Uterus (tissue), 4 donors: ENCODE measurements around the gene OR51I2. TPM values are rescaled to one million over a fixed set of nuclear protein-coding genes. Genes with fewer than 3 reads are reported as not detected.

ENCODE experiments used
- DNase-seq, 2 donors: peaks; one replicate each; pipeline ENCODE4 v3.0.0-alpha.2; 2019 to 2020
- H3K27ac ChIP-seq, 2 donors: fragments of 200-600 bp; sonication (generic); 1 replicate in 1 of 2; 2 replicates in 1 of 2; pipeline ENCODE4 v1.5.1; 2016 to 2018
- H3K27me3 ChIP-seq, 2 donors: fragments of 200-600 bp; sonication (generic); one replicate each; pipeline ENCODE4 v1.5.1; 2018 to 2019; ENCODE audit warnings: control low read depth in 1 of 2
- H3K36me3 ChIP-seq, 2 donors: fragments of 200-600 bp; sonication (generic); one replicate each; pipeline ENCODE4 v1.5.1; 2019; ENCODE audit warnings: control low read depth in 1 of 2
- H3K4me1 ChIP-seq, 2 donors: fragments of 200-600 bp; sonication (generic); one replicate each; pipeline ENCODE4 v1.5.1; 2018 to 2019; ENCODE audit warnings: control low read depth in 1 of 2
- H3K4me3 ChIP-seq, 2 donors: fragments of 200-600 bp; sonication (generic); 1 replicate in 1 of 2; 2 replicates in 1 of 2; pipeline ENCODE4 v1.5.1; 2018 to 2019; ENCODE audit warnings: mild to moderate bottlenecking in 1 of 2
- H3K9me3 ChIP-seq, 2 donors: fragments of 200-600 bp; sonication (generic); one replicate each; pipeline ENCODE4 v1.5.1; 2019; ENCODE audit warnings: control low read depth in 1 of 2
- POLR2A ChIP-seq, 2 donors: fragments of 450-650 bp; IDR thresholded peaks; one replicate each; pipeline ENCODE4 v1.6.1; 2016; ENCODE audit warnings: antibody characterized with exemption in 2 of 2, mild to moderate bottlenecking in 1 of 2, moderate library complexity in 1 of 2
- intact Hi-C: fragments of 100-400 bp; cut with DNase I; formaldehyde crosslinking; loops from one replicate; pipeline ENCODE4 v1.15.1; 2023; ENCODE audit warnings: low total_unique reads
- total RNA-seq, 4 donors: library from RNA; depleted of rRNA in 3 of 4; stranded (reverse); fragments of >200 nt in 3 of 4; gene quantifications; one replicate each; pipeline versions ENCODE4 v1.1.0 to v1.2.4, GENCODE V29; 2014 to 2023
- TF ChIP-seq, protein P1 (sequence below), 4 experiments: fragments of 200-600 bp in 2 of 4; fragments of 450-650 bp in 2 of 4; sonication (generic) in 2 of 4; IDR thresholded peaks; one replicate each; pipeline ENCODE4 v1.5.1; 2016 to 2019; ENCODE audit warnings: antibody characterized with exemption in 4 of 4, mild to moderate bottlenecking in 2 of 4, moderate library complexity in 1 of 4
- donor health status: DM: yes; HTN: yes; CAD: no.

OR51I2 gene, protein sequence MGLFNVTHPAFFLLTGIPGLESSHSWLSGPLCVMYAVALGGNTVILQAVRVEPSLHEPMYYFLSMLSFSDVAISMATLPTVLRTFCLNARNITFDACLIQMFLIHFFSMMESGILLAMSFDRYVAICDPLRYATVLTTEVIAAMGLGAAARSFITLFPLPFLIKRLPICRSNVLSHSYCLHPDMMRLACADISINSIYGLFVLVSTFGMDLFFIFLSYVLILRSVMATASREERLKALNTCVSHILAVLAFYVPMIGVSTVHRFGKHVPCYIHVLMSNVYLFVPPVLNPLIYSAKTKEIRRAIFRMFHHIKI
- total RNA-seq = not detected

DNA sequence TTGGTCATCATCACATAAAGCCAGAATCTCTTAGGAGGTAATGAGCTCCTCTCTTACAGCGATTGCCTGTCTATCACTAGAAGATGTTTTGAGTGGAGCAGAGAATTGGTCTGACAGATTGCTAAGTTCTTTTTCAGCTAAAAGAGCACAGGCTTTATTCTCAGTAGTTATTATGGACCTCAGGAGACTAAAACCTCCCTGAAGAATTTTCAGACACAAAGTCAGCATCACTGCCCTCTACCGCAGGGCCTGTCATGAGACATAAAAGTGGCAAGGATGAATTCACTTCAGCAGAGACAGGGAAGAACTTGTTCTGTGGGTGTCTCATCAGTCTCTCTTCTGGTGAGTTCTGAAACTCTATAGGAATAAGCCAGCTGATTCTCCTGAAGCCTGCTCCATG, at the start of gene OR51I2:
OR51I2 (plus strand) TSS at position 301 of the 400 bp plus-strand sequence. CDS start 4,166 bp downstream, outside the sequence.
- TF ChIP-seq, protein P1, sequence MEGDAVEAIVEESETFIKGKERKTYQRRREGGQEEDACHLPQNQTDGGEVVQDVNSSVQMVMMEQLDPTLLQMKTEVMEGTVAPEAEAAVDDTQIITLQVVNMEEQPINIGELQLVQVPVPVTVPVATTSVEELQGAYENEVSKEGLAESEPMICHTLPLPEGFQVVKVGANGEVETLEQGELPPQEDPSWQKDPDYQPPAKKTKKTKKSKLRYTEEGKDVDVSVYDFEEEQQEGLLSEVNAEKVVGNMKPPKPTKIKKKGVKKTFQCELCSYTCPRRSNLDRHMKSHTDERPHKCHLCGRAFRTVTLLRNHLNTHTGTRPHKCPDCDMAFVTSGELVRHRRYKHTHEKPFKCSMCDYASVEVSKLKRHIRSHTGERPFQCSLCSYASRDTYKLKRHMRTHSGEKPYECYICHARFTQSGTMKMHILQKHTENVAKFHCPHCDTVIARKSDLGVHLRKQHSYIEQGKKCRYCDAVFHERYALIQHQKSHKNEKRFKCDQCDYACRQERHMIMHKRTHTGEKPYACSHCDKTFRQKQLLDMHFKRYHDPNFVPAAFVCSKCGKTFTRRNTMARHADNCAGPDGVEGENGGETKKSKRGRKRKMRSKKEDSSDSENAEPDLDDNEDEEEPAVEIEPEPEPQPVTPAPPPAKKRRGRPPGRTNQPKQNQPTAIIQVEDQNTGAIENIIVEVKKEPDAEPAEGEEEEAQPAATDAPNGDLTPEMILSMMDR (IDR thresholded peaks at IDR 0.05) = no peak
- TF ChIP-seq POLR2A (IDR thresholded peaks at IDR 0.05) = no peak
- H3K27ac ChIP-seq = no peak within 1 kb of the TSS
- H3K36me3 ChIP-seq = no peaks in the 10 kb centered on the region
- H3K4me3 ChIP-seq = no peak within 1 kb of the TSS
- H3K4me1 ChIP-seq = no peaks in the 10 kb centered on the region
- H3K27me3 ChIP-seq = no peaks in the 10 kb centered on the region
- intact Hi-C loops = no loop called here
- H3K9me3 ChIP-seq = no peaks in the 10 kb centered on the region
- DNase-seq = no peak

DNA sequence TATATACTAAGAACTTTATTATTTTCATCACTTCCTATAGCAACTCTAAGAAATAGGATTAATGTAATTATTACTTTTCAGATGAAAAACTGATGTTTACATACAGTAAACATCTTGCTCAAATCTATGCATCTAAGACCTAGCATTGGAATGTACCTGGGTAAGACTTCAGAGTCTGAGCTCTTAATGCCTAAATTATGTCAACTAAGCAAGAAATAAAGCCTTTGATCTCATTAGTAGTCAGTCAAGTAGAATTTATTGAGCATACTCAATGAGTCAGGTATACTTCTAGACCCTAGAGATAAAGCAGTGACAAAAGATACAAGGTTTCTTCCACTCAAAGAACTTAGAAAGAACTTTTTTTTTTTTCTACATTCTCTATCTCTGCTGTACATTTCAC, 44.0 kb upstream of the OR51I2 start:
- no peak for TF ChIP-seq POLR2A (IDR thresholded peaks at IDR 0.05)
- intact Hi-C loops = no loop called here
- Histone ChIP-seq H3K27me3 (no peaks in the 10 kb centered on the region), H3K9me3 (no peaks in the 10 kb centered on the region), H3K27ac (no peak overlapping the region), H3K36me3 (no peaks in the 10 kb centered on the region), H3K4me3 (no peak overlapping the region), H3K4me1 (no peaks in the 10 kb centered on the region)
- no peak for DNase-seq

DNA sequence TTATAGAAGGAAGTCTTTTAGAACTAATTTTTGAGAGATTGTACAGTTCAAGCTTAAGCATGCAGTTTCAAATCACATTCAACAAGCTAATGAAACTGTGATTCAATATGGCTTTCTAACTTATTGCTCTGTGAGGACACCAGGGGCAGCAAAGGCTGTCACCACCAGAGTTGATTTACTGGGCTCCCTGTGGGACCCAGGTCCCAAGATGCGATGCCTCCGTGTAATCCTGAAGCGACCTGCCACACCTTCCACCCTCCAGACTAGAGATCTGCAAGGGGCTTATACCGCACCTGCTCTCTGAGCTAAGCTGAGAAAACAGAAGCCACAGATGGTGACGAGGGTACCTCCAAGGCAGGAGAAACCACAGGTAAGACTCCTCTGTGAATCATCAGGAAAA, 28.1 kb upstream of the OR51I2 start:
- Histone ChIP-seq H3K36me3 (no peaks in the 10 kb centered on the region), H3K9me3 (no peaks in the 10 kb centered on the region), H3K4me1 (no peaks in the 10 kb centered on the region), H3K27me3 (no peaks in the 10 kb centered on the region), H3K27ac (no peak overlapping the region), H3K4me3 (no peak overlapping the region)
- no peak for TF ChIP-seq POLR2A (IDR thresholded peaks at IDR 0.05)
- TF ChIP-seq, protein P1 (IDR thresholded peaks at IDR 0.05) = no peak
- intact Hi-C loops = no loop called here
- no peak for DNase-seq

DNA sequence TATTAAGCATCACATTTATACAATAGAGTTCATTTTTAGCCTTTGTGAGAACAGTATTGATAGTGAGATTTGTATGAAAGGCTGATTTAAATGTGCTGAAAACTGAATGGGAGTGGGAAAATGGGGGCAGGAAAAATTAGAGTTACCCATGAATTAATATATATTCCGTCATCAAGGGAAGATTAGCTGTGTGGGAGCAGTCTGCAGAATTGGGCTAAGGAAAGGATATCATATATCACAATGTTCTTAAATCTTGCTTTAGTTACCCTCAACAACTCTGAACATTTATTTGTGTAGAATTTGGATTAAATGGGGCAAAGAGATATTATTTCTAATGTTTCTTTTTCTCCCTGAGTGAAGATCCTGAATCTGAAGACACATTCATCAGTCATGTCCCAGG, 27.3 kb upstream of the OR51I2 start, which contains the start of gene OR51Q1:
OR51Q1 (plus strand) TSS at position 301 of the 400 bp plus-strand sequence; CDS start at position 391, 90 bp downstream.
- H3K4me1 ChIP-seq = no peaks in the 10 kb centered on the region
- no peaks in the 10 kb centered on the region for H3K9me3 ChIP-seq
- no peak for TF ChIP-seq POLR2A (IDR thresholded peaks at IDR 0.05)
- TF ChIP-seq, protein P1 (IDR thresholded peaks at IDR 0.05) = no peak
- H3K4me3 ChIP-seq = no peak within 1 kb of the TSS
- intact Hi-C loops = no loop called here
- H3K36me3 ChIP-seq = no peaks in the 10 kb centered on the region
- no peaks in the 10 kb centered on the region for H3K27me3 ChIP-seq
- DNase-seq = no peak
- H3K27ac ChIP-seq = no peak within 1 kb of the TSS

DNA sequence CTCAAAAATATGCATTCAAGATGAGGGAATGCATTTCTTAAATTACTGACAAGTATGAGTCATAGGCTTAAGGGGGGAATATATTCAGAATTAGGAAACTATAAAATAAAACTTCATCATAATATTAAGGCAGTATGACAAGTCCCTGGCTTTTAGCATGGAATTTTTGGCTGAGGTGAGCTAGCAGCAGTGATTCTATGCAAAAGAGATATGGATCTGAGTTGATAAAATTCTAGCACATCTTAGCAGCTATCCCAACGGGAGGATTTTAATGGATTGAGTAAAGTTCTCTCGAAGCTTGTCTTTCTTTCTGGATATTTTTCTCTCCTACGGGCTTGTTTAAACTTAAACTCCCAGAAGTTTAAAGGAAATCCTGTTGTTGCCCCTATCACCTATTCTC, 26.0 kb upstream of the OR51I2 start:
- Histone ChIP-seq H3K27ac (no peak overlapping the region), H3K9me3 (no peaks in the 10 kb centered on the region), H3K27me3 (no peaks in the 10 kb centered on the region), H3K36me3 (no peaks in the 10 kb centered on the region), H3K4me3 (no peak overlapping the region), H3K4me1 (no peaks in the 10 kb centered on the region)
- TF ChIP-seq, protein P1 (IDR thresholded peaks at IDR 0.05) = no peak
- no peak for TF ChIP-seq POLR2A (IDR thresholded peaks at IDR 0.05)
- no peak for DNase-seq
- intact Hi-C loops = no loop called here
